HCT116 (cell line): ENCODE data around the gene PJA2. TPM values are rescaled to one million over a fixed set of nuclear protein-coding genes. Genes with fewer than 3 reads are reported as not detected.

ENCODE experiments used
- ATAC-seq: fragments of 200-7000 bp; cut with Tn5 transposase; 2 replicates; pipeline ENCODE4 v1.9.1; 2020; ENCODE audit warnings: mild to moderate bottlenecking, moderate library complexity
- BruUV-seq: library from RNA; stranded (reverse); fragments of 400-500 nt; replicated peaks from 2 replicates; lab custom pipeline; 2021; lab: Mats Ljungman, UMichigan
- CTCF ChIA-PET: fragments of 300-600 bp; sonication (Branson Sonifier 250); formaldehyde crosslinking; loops from one replicate; lab custom pipeline; 2021; ENCODE audit warnings: antibody characterized with exemption; lab: Charles Lee
- POLR2A ChIA-PET: fragments of 300-600, 350-600 bp; sonication (Branson Sonifier 250); formaldehyde crosslinking; loops from one replicate; lab custom pipeline; 2021; ENCODE audit warnings: antibody characterized with exemption; lab: Charles Lee
- RAD21 ChIA-PET, 2 experiments: fragments of 300-600 bp; sonication (Branson Sonifier 250); formaldehyde crosslinking; loops; one replicate each; lab custom pipeline; 2023; ENCODE audit warnings: low total read pairs in 2 of 2; ENCODE audit not compliant: uncharacterized antibody in 2 of 2, unreplicated experiment in 2 of 2, low non-redundant PET in 1 of 2; lab: Charles Lee
- DNase-seq: peaks from one replicate; pipeline ENCODE4 v3.0.0-alpha.2; 2010; ENCODE audit warnings: low read depth, low spot score
- H2AFZ ChIP-seq: fragments of 200-600 bp; shearing (Covaris generic), sonication (generic); 2 replicates; pipeline ENCODE4 v1.6.1; 2017; ENCODE audit warnings: low read depth, mixed run types, mixed read lengths, antibody characterized with exemption, low read length; ENCODE audit not compliant: poor library complexity, severe bottlenecking
- H3K27ac ChIP-seq: 2 replicates; pipeline ENCODE4 v1.5.1; 2012; ENCODE audit warnings: low read depth, low read length
- H3K27me3 ChIP-seq: fragments of 200-600 bp; sonication (generic); 2 replicates; pipeline ENCODE4 v1.6.1; 2016; ENCODE audit warnings: mixed run types, low read length, mixed read lengths; ENCODE audit not compliant: insufficient read depth
- H3K36me3 ChIP-seq, 2 experiments: fragments of 200-500 bp in 1 of 2; fragments of 200-600 bp in 1 of 2; sonication (Bioruptor generic) in 1 of 2; sonication (generic) in 1 of 2; 2 replicates each; pipeline versions ENCODE4 v1.5.1 to v1.6.1; 2014 to 2016; ENCODE audit warnings: low read length in 2 of 2, inconsistent platforms in 1 of 2, mixed read lengths in 1 of 2, mixed run types in 1 of 2; ENCODE audit not compliant: insufficient read depth in 2 of 2, control insufficient read depth in 1 of 2
- H3K4me1 ChIP-seq, 2 experiments: fragments of 200-600 bp in 1 of 2; sonication (generic) in 1 of 2; 2 replicates each; pipeline versions ENCODE4 v1.5.1 to v1.6.1; 2012 to 2017; ENCODE audit warnings: low read length in 2 of 2, inconsistent platforms in 1 of 2, mild to moderate bottlenecking in 1 of 2, mixed read lengths in 1 of 2, mixed run types in 1 of 2, moderate library complexity in 1 of 2; ENCODE audit not compliant: insufficient read depth in 2 of 2, control insufficient read depth in 1 of 2
- H3K4me2 ChIP-seq: fragments of 200-600 bp; sonication (generic); 2 replicates; pipeline ENCODE4 v1.6.1; 2017; ENCODE audit warnings: mixed run types, low read length, mixed read lengths
- H3K4me3 ChIP-seq, 2 experiments: fragments of 200-600 bp in 1 of 2; sonication (generic) in 1 of 2; replicated peaks in 1 of 2; 2 replicates each; pipeline ENCODE4 v1.5.1; 2011 to 2016; ENCODE audit warnings: low read length in 2 of 2, control low read depth in 1 of 2, low read depth in 1 of 2, mild to moderate bottlenecking in 1 of 2, mixed read lengths in 1 of 2, mixed run types in 1 of 2
- H3K79me2 ChIP-seq: fragments of 200-600 bp; sonication (generic); 2 replicates; pipeline ENCODE4 v1.6.1; 2017; ENCODE audit warnings: mild to moderate bottlenecking, mixed run types, low read length, moderate library complexity, mixed read lengths; ENCODE audit not compliant: insufficient read depth
- H3K9ac ChIP-seq: fragments of 200-600 bp; sonication (generic); 2 replicates; pipeline ENCODE4 v1.6.1; 2016; ENCODE audit warnings: low read length, mixed read lengths
- H3K9me2 ChIP-seq: fragments of 200-600 bp; sonication (generic), shearing (Covaris generic); 2 replicates; pipeline ENCODE4 v1.6.1; 2017; ENCODE audit warnings: mixed run types, mild to moderate bottlenecking, moderate library complexity; ENCODE audit not compliant: insufficient read depth
- H3K9me3 ChIP-seq, 2 experiments: fragments of 200-500 bp in 1 of 2; fragments of 200-600 bp in 1 of 2; sonication (Bioruptor generic) in 1 of 2; sonication (generic) in 1 of 2; 2 replicates each; pipeline ENCODE4 v1.6.1; 2014 to 2017; ENCODE audit warnings: low read length in 2 of 2, mixed read lengths in 2 of 2, inconsistent platforms in 1 of 2, low read depth in 1 of 2, mild to moderate bottlenecking in 1 of 2, mixed run types in 1 of 2, moderate library complexity in 1 of 2; ENCODE audit not compliant: control insufficient read depth in 1 of 2, insufficient read depth in 1 of 2
- H4K20me1 ChIP-seq: fragments of 200-600 bp; sonication (generic), shearing (Covaris generic); 2 replicates; pipeline ENCODE4 v1.6.1; 2017; ENCODE audit warnings: mixed run types, mild to moderate bottlenecking, moderate library complexity; ENCODE audit not compliant: insufficient read depth
- CBX3 ChIP-seq: IDR thresholded peaks from 2 replicates; pipeline ENCODE4 v1.6.1; 2012; ENCODE audit warnings: low read depth
- CEBPB ChIP-seq: IDR thresholded peaks from 2 replicates; pipeline ENCODE4 v1.6.1; 2012; ENCODE audit warnings: low read depth
- EGR1 ChIP-seq: IDR thresholded peaks from 2 replicates; pipeline ENCODE4 v1.6.1; 2012; ENCODE audit warnings: low read depth
- ELF1 ChIP-seq: IDR thresholded peaks from 2 replicates; pipeline ENCODE4 v1.6.1; 2012; ENCODE audit warnings: low read depth, borderline replicate concordance
- FOSL1 ChIP-seq: IDR thresholded peaks from 2 replicates; pipeline ENCODE4 v1.6.1; 2012; ENCODE audit warnings: low read depth
- JUND ChIP-seq: IDR thresholded peaks from 2 replicates; pipeline ENCODE4 v1.6.1; 2012
- POLR2A ChIP-seq: IDR thresholded peaks from 2 replicates; pipeline ENCODE4 v1.7.0; 2011; ENCODE audit warnings: borderline replicate concordance; ENCODE audit not compliant: insufficient read depth, insufficient read length; ENCODE audit errors: extremely low read depth
- POLR2AphosphoS5 ChIP-seq: IDR thresholded peaks from 2 replicates; pipeline ENCODE4 v1.6.1; 2011; ENCODE audit warnings: mild to moderate bottlenecking, low read depth, low read length, moderate library complexity
- RAD21 ChIP-seq: IDR thresholded peaks from 2 replicates; pipeline ENCODE4 v1.6.1; 2012; ENCODE audit warnings: low read depth, mild to moderate bottlenecking
- SIN3A ChIP-seq: IDR thresholded peaks from 2 replicates; pipeline ENCODE4 v1.6.1; 2012; ENCODE audit warnings: low read depth
- SP1 ChIP-seq: IDR thresholded peaks from 2 replicates; pipeline ENCODE4 v1.6.1; 2012; ENCODE audit warnings: low read depth
- SRF ChIP-seq: IDR thresholded peaks from 2 replicates; pipeline ENCODE4 v1.6.1; 2012; ENCODE audit warnings: low read depth
- TCF7L2 ChIP-seq: IDR thresholded peaks from 2 replicates; pipeline ENCODE4 v1.7.0; 2011; ENCODE audit warnings: borderline replicate concordance, inconsistent platforms; ENCODE audit not compliant: insufficient read depth, insufficient read length; ENCODE audit errors: extremely low read depth
- ZFX ChIP-seq: fragments of 450-650 bp; IDR thresholded peaks from 2 replicates; pipeline ENCODE4 v1.6.1; 2017
- ZNF274 ChIP-seq: fragments of 200-500 bp; sonication (Bioruptor generic); IDR thresholded peaks from 2 replicates; pipeline ENCODE4 v1.6.1; 2014; ENCODE audit warnings: mild to moderate bottlenecking, low read depth, low read length, inconsistent platforms
- intact Hi-C: fragments of 100-400 bp; cut with micrococcal nuclease; formaldehyde crosslinking; loops from 2 replicates; pipeline ENCODE4 v1.10.0; 2022
- total RNA-seq: library from RNA; stranded (reverse); gene quantifications from one replicate; pipeline ENCODE4 v1.2.1, GENCODE V29; 2021; ENCODE audit not compliant: unreplicated experiment
- TF ChIP-seq, protein P1 (sequence below): IDR thresholded peaks from 2 replicates; pipeline ENCODE4 v1.6.1; 2011; ENCODE audit warnings: mild to moderate bottlenecking, low read length, moderate library complexity; ENCODE audit not compliant: insufficient replicate concordance; ENCODE audit errors: extremely low read depth
- TF ChIP-seq, protein P2 (sequence below): IDR thresholded peaks from 2 replicates; pipeline ENCODE4 v1.6.1; 2012
- TF ChIP-seq, protein P3 (sequence below): IDR thresholded peaks from 2 replicates; pipeline ENCODE4 v1.6.1; 2012
- TF ChIP-seq, protein P4 (sequence below): IDR thresholded peaks from 2 replicates; pipeline ENCODE4 v1.6.1; 2012; ENCODE audit warnings: low read depth
- TF ChIP-seq, protein P5 (sequence below), 3 experiments: fragments of 200-600 bp in 1 of 3; sonication (generic) in 1 of 3; IDR thresholded peaks in 2 of 3; conservative IDR thresholded peaks in 1 of 3; 2 replicates each; pipeline ENCODE4 v1.5.1; 2012 to 2017; ENCODE audit warnings: low read depth in 2 of 3, low read length in 2 of 3, antibody characterized with exemption in 1 of 3, borderline replicate concordance in 1 of 3, control low read depth in 1 of 3, mild to moderate bottlenecking in 1 of 3, mixed read lengths in 1 of 3, mixed run types in 1 of 3, moderate library complexity in 1 of 3; ENCODE audit not compliant: insufficient read depth in 1 of 3

Gene PJA2
- total RNA-seq, 1 experiment from 2014 or later = 38.4 TPM

DNA sequence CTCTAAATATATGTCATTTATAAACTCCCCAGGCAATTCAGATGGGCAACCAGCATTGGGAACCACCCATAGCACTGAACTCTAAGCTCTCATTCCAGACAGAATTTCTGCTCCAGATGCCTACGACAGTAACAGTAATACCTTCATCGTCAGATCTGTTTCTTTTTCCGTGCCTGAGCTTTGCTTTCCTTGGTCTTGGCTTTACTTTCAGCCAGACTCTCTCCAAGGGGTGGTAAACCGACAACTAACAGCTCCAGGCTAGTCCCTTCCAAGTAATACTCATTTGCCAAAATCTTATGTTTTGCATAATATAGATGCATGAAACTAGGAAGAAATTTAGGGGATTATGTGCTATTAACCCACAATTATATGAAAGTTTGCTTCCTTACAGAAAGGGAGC, 102.3 kb downstream of the PJA2 start:
- RAD21 ChIA-PET = no interaction called here
- BruUV-seq = no TSS peak
- CTCF ChIA-PET = no interaction called here
- ATAC-seq = no peak
- DNase-seq = no peak
- H3K27ac ChIP-seq = no peak overlapping the region
- POLR2A ChIA-PET = no interaction called here
- no peaks in the 10 kb centered on the region for H3K79me2 ChIP-seq
- H2AFZ ChIP-seq = no peak overlapping the region
- no peaks in the 10 kb centered on the region for H3K9me3 ChIP-seq
- H3K4me1 ChIP-seq = no peaks in the 10 kb centered on the region
- H4K20me1 ChIP-seq = no peaks in the 10 kb centered on the region
- H3K9ac ChIP-seq = no peak overlapping the region
- H3K4me3 ChIP-seq = no peak overlapping the region
- no peaks in the 10 kb centered on the region for H3K36me3 ChIP-seq
- H3K4me2 ChIP-seq = no peak overlapping the region
- intact Hi-C loops = no loop called here
- H3K27me3 ChIP-seq = no peaks in the 10 kb centered on the region
- TF ChIP-seq, protein P1, sequence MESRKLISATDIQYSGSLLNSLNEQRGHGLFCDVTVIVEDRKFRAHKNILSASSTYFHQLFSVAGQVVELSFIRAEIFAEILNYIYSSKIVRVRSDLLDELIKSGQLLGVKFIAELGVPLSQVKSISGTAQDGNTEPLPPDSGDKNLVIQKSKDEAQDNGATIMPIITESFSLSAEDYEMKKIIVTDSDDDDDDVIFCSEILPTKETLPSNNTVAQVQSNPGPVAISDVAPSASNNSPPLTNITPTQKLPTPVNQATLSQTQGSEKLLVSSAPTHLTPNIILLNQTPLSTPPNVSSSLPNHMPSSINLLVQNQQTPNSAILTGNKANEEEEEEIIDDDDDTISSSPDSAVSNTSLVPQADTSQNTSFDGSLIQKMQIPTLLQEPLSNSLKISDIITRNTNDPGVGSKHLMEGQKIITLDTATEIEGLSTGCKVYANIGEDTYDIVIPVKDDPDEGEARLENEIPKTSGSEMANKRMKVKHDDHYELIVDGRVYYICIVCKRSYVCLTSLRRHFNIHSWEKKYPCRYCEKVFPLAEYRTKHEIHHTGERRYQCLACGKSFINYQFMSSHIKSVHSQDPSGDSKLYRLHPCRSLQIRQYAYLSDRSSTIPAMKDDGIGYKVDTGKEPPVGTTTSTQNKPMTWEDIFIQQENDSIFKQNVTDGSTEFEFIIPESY = no peak
- TF ChIP-seq SRF (no peak), TCF7L2 (no peak), POLR2A (no peak), POLR2AphosphoS5 (no peak), RAD21 (no peak), ZNF274 (no peak), ELF1 (no peak), SIN3A (no peak), SP1 (no peak), ZFX (no peak), EGR1 (no peak), JUND (no peak), CEBPB (no peak), FOSL1 (no peak), CBX3 (no peak)
- TF ChIP-seq, protein P2, sequence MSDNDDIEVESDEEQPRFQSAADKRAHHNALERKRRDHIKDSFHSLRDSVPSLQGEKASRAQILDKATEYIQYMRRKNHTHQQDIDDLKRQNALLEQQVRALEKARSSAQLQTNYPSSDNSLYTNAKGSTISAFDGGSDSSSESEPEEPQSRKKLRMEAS = no peak
- TF ChIP-seq, protein P3, sequence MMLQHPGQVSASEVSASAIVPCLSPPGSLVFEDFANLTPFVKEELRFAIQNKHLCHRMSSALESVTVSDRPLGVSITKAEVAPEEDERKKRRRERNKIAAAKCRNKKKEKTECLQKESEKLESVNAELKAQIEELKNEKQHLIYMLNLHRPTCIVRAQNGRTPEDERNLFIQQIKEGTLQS = no peak
- TF ChIP-seq, protein P4, sequence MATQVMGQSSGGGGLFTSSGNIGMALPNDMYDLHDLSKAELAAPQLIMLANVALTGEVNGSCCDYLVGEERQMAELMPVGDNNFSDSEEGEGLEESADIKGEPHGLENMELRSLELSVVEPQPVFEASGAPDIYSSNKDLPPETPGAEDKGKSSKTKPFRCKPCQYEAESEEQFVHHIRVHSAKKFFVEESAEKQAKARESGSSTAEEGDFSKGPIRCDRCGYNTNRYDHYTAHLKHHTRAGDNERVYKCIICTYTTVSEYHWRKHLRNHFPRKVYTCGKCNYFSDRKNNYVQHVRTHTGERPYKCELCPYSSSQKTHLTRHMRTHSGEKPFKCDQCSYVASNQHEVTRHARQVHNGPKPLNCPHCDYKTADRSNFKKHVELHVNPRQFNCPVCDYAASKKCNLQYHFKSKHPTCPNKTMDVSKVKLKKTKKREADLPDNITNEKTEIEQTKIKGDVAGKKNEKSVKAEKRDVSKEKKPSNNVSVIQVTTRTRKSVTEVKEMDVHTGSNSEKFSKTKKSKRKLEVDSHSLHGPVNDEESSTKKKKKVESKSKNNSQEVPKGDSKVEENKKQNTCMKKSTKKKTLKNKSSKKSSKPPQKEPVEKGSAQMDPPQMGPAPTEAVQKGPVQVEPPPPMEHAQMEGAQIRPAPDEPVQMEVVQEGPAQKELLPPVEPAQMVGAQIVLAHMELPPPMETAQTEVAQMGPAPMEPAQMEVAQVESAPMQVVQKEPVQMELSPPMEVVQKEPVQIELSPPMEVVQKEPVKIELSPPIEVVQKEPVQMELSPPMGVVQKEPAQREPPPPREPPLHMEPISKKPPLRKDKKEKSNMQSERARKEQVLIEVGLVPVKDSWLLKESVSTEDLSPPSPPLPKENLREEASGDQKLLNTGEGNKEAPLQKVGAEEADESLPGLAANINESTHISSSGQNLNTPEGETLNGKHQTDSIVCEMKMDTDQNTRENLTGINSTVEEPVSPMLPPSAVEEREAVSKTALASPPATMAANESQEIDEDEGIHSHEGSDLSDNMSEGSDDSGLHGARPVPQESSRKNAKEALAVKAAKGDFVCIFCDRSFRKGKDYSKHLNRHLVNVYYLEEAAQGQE = no peak
- TF ChIP-seq, protein P5, sequence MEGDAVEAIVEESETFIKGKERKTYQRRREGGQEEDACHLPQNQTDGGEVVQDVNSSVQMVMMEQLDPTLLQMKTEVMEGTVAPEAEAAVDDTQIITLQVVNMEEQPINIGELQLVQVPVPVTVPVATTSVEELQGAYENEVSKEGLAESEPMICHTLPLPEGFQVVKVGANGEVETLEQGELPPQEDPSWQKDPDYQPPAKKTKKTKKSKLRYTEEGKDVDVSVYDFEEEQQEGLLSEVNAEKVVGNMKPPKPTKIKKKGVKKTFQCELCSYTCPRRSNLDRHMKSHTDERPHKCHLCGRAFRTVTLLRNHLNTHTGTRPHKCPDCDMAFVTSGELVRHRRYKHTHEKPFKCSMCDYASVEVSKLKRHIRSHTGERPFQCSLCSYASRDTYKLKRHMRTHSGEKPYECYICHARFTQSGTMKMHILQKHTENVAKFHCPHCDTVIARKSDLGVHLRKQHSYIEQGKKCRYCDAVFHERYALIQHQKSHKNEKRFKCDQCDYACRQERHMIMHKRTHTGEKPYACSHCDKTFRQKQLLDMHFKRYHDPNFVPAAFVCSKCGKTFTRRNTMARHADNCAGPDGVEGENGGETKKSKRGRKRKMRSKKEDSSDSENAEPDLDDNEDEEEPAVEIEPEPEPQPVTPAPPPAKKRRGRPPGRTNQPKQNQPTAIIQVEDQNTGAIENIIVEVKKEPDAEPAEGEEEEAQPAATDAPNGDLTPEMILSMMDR (IDR thresholded peaks at IDR 0.05 in 2 of 3, conservative IDR thresholded peaks at IDR 0.05 in 1 of 3; ENCODE audit: borderline replicate concordance in 1 of 3, insufficient read depth in 1 of 3, low read depth in 2 of 3, low read length in 2 of 3) = no peak
- H3K9me2 ChIP-seq = no peaks in the 10 kb centered on the region
